Astrocyte of the spinal cord (primary cell): ENCODE data around the gene CBX4.

Experiments used
- DNase-seq: peaks from one replicate; pipeline ENCODE4 v3.0.0; 2011; ENCODE audit warnings: low read depth, low spot score
- H3K4me3 ChIP-seq: 2 replicates; pipeline ENCODE4 v1.5.1; 2011; ENCODE audit warnings: low read depth, mild to moderate bottlenecking, low read length, moderate library complexity
- in situ Hi-C: cut with HindIII; loops from 2 replicates; pipeline ENCODE4 v1.10.0; 2017; ENCODE audit warnings: low sequenced_read_pairs
- TF ChIP-seq, protein P1 (sequence below): IDR thresholded peaks from 2 replicates; pipeline ENCODE4 v1.5.1; 2012; ENCODE audit warnings: low read depth, mild to moderate bottlenecking, low read length, inconsistent platforms

The CBX4 gene

DNA sequence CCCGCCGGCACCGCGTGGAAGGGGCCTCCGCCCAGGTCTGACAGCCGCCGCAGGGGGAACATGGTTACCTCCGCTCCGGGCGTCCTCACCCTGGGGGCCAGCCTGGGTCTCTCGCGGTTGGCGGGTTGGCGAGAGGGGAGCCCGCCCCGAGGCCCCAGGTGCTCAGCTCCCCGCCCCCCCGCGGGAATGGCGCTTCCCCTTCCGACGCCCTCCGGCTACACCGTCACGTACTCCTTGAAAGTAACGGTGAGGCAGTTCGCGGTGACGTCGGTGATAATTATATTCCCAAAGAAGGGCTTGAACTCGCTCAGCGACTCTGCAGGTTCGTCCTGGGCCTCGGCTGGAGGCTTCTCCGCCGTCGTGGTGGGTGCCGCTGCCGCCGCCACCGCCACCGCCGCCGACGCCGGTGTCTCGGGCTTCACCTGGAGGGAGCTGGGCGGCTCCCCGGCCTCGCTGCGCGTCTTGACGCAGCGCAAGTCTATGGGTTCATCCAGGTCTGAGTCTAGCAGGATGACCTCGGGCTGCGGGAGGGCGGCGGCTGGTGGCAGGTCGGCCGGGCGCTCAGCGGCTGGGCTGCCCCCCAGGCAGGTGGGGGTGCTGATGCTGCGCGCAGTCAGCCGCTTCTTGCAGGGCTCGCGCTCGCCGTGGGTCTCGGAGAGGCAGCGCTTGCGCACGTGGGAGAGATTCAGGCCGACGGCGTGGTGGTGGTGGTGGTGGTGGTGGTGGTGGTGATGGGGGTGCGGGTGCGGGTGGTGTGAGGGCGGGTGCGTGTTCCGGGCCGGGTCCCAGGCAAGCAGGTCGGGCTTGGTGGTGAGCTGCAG lies 5.3 kb downstream of the CBX4 start:
- in situ Hi-C loops = no loop called here
- no peak for DNase-seq
- TF ChIP-seq, protein P1, sequence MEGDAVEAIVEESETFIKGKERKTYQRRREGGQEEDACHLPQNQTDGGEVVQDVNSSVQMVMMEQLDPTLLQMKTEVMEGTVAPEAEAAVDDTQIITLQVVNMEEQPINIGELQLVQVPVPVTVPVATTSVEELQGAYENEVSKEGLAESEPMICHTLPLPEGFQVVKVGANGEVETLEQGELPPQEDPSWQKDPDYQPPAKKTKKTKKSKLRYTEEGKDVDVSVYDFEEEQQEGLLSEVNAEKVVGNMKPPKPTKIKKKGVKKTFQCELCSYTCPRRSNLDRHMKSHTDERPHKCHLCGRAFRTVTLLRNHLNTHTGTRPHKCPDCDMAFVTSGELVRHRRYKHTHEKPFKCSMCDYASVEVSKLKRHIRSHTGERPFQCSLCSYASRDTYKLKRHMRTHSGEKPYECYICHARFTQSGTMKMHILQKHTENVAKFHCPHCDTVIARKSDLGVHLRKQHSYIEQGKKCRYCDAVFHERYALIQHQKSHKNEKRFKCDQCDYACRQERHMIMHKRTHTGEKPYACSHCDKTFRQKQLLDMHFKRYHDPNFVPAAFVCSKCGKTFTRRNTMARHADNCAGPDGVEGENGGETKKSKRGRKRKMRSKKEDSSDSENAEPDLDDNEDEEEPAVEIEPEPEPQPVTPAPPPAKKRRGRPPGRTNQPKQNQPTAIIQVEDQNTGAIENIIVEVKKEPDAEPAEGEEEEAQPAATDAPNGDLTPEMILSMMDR = no peak

DNA sequence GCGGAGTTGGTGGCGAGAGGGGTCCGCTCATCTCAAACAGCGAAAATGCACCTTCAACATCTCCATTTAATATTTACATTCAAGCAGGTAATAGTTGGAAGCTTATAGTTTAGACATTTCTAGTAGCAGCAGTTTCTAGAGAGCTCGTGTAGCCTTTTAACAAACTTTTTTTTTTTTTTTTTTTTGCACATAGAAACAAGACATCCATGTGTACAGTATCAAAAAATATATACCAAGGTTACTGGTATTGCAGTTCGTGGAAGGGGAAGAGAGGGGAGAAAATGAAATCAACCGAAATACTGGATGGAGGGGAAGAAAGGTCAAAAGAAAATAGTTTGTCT lies 6.2 kb downstream of the CBX4 start:
- TF ChIP-seq, protein P1 = no peak
- in situ Hi-C loops = no loop called here
- H3K4me3 ChIP-seq = no peak overlapping the region
- no peak for DNase-seq

More for the DNA sequence above, 5.3 kb downstream of the CBX4 start:
- H3K4me3 ChIP-seq = no peak overlapping the region

DNA sequence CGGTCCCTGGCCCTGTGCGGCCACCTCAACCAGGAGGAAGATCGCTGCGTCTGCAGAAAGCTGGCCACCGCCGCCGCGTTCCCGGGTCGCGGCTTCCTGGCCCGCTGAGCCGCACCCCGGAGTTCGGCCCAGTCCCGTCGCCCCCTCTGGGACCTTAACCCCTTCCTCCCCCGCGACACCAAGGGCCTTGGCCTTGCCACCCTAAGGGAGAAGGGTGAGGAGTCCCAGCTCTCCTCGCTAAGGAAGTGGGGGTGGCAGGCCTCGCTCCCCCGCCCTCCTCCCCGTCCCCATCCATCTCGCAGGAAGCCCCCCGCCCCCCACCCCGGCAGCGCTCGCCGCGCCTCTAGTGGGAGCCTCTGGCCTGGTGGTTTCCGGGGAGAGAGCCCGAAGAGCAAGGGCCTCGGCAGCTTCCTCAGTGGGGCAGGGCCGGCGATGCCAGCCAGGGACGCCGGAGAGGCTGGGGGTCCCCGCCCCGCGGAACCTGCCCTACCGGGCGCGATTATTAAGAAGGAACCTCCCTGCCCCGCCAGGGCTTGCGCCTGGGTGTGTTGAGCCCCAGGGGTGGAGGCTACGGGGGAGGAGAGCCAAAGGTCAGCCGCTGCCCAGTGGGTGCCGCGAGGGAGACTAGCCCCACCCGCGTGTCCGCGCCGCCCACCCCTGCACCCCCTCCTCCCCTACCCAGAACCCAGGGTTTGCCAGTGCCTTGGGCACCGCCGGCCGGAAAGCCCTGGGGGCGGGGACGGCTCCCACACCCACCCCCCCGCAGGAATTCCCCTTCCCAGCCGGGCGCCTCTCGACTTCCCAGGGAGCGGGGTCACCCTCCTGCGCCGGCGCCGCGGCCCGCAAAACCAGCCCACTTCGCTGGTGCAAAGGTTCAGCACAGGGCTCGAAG lies 6.8 kb downstream of the CBX4 start:
- in situ Hi-C loops = no loop called here
- DNase-seq = no peak
- TF ChIP-seq, protein P1 = no peak
- no peak overlapping the region for H3K4me3 ChIP-seq

DNA sequence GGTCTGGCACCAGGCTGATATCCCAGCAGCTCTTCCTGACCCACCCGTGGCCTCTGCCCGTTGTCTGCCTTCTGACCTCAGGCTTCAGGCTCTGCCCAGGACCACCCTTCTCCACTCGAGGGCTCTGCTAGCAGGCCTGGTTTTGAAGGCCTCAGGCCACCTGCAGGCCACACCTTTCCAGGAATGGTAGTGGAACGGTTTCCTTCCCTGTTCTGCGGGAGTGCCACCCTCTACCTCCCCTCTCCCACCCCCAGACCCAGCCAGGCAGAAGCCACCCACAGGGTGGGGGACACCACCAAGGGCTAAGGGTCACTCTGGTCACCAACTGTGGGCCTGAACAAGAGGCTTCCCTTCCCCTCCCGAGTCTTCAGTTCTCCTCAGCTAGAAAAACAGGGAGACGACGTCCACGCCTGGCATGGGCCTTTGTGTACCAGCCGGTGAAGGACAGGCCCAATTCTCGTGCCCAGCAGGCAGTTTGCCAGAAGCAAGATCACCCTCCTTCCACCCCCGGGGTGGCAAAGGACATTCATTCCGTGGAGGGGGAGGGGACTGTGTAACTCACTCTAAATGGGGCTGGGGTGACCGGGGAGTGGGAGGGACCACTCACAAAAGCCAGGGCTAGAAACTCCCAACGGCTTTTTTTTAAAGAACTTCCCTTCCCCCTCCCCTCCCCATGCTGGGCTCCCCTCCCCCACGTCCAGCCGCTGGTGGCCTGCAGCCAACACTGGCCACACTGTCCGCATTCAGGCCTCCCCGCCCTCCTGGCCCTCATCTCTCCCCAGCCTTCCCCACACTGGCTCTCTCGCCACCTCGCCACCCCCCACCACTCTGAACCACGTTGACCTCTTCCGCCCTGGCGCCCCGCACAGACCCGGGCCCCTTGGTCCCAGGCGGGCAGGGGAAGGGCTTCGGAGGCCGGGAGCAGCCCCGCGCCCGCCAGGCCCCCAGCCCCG lies 7.7 kb downstream of the CBX4 start:
- TF ChIP-seq, protein P1 = no peak
- DNase-seq = no peak
- in situ Hi-C loops = no loop called here
- no peak overlapping the region for H3K4me3 ChIP-seq

DNA sequence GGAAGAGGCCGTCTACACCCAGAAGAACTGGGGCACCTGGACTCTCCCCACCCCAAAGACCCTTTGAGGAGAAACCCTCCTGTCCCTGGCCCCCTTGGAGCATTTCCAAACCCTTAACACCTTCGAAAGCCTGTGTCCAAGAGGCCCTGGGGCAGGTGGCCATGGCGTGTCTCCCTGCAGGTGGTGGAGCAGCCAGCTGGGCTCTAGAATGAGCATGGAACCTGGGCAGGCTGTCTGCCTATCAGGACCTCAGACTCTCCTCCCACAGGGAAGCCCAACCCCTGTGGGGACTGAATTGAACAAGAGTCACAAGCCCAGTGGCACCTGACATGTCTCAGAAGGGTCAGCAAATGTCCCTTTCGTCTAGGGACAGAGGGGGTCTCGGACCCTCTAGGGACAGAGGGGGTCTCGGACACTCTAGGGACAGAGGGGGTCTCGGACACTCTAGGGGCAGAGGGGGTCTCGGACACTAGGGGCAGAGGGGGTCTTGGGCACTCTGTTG lies 8.4 kb downstream of the CBX4 start:
- TF ChIP-seq, protein P1 = no peak
- H3K4me3 ChIP-seq = no peak overlapping the region
- in situ Hi-C loops = no loop called here
- no peak for DNase-seq

DNA sequence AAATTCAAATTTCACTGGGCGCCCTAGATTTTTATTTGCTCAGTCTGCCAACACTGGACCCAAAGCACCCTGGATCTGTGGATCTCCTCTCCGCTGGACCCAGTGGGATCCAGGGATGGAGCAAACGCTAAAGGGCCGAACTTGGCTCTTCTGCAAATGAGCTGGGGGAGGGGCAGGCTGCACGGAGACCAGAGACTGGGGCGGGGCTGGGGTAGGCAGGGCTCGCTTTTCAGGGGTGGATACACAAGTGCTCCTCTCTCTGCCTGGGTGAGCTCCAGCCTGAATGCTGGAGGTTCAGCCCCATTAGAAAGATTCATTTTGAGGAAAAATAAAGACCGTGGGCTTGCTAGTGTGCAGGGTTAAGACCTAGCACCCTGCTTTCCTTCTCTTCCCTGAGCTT lies 8.9 kb downstream of the CBX4 start:
- in situ Hi-C loops = no loop called here
- H3K4me3 ChIP-seq = no peak overlapping the region
- no peak for DNase-seq
- TF ChIP-seq, protein P1 = no peak
